Ovary (tissue), 9 donors: ENCODE data around the gene KDM2A. TPM values are rescaled to one million over a fixed set of nuclear protein-coding genes. Genes with fewer than 3 reads are reported as not detected.

Experiments used
- DNase-seq, 5 donors: peaks; one replicate each; pipeline ENCODE4 v3.0.0-alpha.2; 2019 to 2020
- H3K27ac ChIP-seq, 2 donors: fragments of 200-600 bp; one replicate each; pipeline versions ENCODE4 v1.5.1 to v1.8.0; 2019 to 2022
- H3K27me3 ChIP-seq: fragments of 200-600 bp; one replicate; pipeline ENCODE4 v1.8.0; 2022
- H3K36me3 ChIP-seq: fragments of 200-600 bp; sonication (generic); one replicate; pipeline ENCODE4 v1.5.1; 2019
- H3K4me1 ChIP-seq: one replicate; pipeline ENCODE4 v1.8.1; 2013; ENCODE audit warnings: mild to moderate bottlenecking, moderate library complexity; ENCODE audit not compliant: insufficient read depth
- H3K4me3 ChIP-seq: fragments of 200-600 bp; sonication (generic); one replicate; pipeline ENCODE4 v1.5.1; 2017
- H3K9me3 ChIP-seq, 2 donors: fragments of 200-600 bp in 1 of 2; sonication (generic) in 1 of 2; one replicate each; pipeline versions ENCODE4 v1.5.1 to v1.8.1; 2013 to 2019; ENCODE audit warnings: mild to moderate bottlenecking in 1 of 2, moderate library complexity in 1 of 2
- EP300 ChIP-seq: sonication (generic); formaldehyde crosslinking; IDR thresholded peaks from one replicate; pipeline ENCODE4 v1.6.1; 2017; ENCODE audit warnings: antibody characterized with exemption
- POLR2A ChIP-seq: fragments of 450-650 bp; IDR thresholded peaks from one replicate; pipeline ENCODE4 v1.6.1; 2017; ENCODE audit warnings: antibody characterized with exemption, mild to moderate bottlenecking, moderate library complexity
- WGBS, 3 donors: extraction: QIAGEN DNeasy Blood & Tissue Kit in 1 of 3; methylation state at CpG; one replicate each; pipeline versions ENCODE4 v1.1.5 to v1.1.7; 2013 to 2017; 5-methylcytosine and 5-hydroxymethylcytosine counted together
- intact Hi-C, 4 donors: fragments of 100-400 bp; cut with DNase I; formaldehyde crosslinking; loops; one replicate each; pipeline versions ENCODE4 v1.11.0 to v1.15.1; 2022 to 2023
- polyA plus RNA-seq, 2 donors: library from polyadenylated mRNA; stranded (reverse); fragments of 200-250 nt in 1 of 2; fragments of 350-450 nt in 1 of 2; fragmentation: Illumina TruSeq in 1 of 2; extraction: RNeasy Lipid Tissue Mini Kit (QIAGEN cat#74804) in 1 of 2; gene quantifications; one replicate each; pipeline ENCODE4 v1.2.3, GENCODE V29; 2013 to 2014
- total RNA-seq, 7 donors: library from RNA; depleted of rRNA in 2 of 7; stranded (reverse); fragments of >200 nt in 2 of 7; fragmentation: NEBNext Ultra II Directional in 3 of 7; extraction: Animal tissue kit (Norgen Biotek cat#: 25700) in 3 of 7; gene quantifications; one replicate each; pipeline versions ENCODE4 v1.1.0 to v1.2.4, GENCODE V29; 2016 to 2023
- TF ChIP-seq, protein P1 (sequence below), 3 donors: fragments of 450-650 bp in 2 of 3; fragments of 200-600 bp in 1 of 3; IDR thresholded peaks; one replicate each; pipeline versions ENCODE4 v1.5.1 to v1.8.0; 2016 to 2022; ENCODE audit warnings: antibody characterized with exemption in 3 of 3, mild to moderate bottlenecking in 1 of 3
- donor health status: DM: no; HTN: no; CAD: no; lungs with moderate emphysema.
- donor health status: DM: no; HTN: no; CAD: no.
- donor health status: Bipolar disorder and iron deficiency.
- donor health status: DM: yes; HTN: yes; CAD: no.
- donor health status: DM: no; HTN: no; CAD: no.
- donor health status: DM: yes; HTN: yes; CAD: no.

KDM2A gene
- total and polyA plus RNA-seq, 9 donors: 33.5 to 76.9 (median 53.0) TPM

DNA sequence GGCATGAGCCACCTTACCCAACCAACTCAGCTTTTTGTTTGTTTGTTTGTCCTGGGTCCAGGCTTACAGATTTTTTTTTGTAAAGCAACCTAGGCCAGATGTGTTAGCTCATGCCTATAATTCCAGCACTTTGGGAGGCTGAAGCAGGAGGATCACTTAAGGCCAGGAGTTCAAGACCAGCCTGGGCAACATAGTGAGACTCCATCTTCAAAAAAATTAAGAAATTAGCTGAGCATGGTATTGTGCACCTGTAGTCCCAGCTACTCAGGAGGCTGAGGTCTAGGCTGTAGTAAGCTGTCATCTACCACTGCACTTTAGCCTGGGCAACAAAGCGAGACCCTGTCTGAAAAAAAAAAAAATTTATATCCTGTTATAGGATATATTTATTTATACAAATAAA is 118.5 kb downstream of the KDM2A start:
- WGBS, 3 donors: 91 to 100% (median 98%) methylated on average over 1 of the region's 1 CpG

DNA sequence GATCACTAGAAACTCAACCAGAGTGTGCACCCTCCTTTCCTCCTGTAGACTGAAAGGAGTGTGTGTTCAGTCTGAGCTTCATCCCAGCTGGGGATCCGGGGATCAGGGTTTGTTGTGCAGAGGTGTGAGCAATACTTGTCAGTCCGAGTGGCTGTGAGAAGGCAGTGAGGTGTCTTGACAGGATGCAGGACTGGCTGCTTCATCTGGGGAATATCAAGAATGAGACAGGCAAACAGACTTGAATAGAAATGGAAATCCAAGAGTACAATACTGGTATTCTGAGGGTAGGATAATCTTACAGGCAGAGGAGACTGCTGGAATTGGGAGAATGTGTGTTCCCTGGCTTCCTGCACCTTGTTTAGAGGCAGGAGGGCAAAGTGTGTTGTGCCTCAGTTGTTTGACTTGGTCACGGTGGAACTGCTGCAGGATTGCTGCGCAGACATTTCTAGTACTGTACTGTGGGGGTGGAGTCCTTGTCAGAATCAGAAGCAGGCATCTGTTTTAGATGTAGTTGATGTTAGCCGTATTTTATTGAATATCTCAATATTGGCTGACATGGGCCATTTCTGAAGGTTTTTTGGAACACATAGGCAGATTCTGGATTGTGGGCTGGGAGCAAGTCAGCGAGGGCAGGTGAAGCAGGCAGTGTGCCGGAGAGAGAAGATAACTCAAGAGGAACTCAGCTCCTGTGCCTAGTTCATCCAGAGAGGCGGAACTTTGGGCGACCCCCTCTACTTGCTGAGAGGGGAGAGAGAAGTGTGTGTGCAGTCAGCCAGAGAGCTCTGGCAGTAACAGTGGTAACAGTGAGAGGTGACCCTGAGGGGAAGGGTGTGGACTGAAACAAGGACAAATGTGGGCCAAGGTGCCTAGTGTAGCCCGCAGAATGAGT is 120.1 kb downstream of the KDM2A start:
- Histone ChIP-seq H3K27me3 (no peaks in the 10 kb centered on the region), H3K27ac (peak overlapping the region in 1 of 2 donors; percentile 78), H3K4me1 (peaks cover 10% of the 10 kb centered on the region), H3K9me3 (no peaks in the 10 kb centered on the region), H3K4me3 (no peak overlapping the region), H3K36me3 (no peaks in the 10 kb centered on the region)
- no peak for DNase-seq
- WGBS, 3 donors: 7 to 10% (median 9%) methylated on average over 10 of the region's 10 CpGs
- TF ChIP-seq, protein P1, sequence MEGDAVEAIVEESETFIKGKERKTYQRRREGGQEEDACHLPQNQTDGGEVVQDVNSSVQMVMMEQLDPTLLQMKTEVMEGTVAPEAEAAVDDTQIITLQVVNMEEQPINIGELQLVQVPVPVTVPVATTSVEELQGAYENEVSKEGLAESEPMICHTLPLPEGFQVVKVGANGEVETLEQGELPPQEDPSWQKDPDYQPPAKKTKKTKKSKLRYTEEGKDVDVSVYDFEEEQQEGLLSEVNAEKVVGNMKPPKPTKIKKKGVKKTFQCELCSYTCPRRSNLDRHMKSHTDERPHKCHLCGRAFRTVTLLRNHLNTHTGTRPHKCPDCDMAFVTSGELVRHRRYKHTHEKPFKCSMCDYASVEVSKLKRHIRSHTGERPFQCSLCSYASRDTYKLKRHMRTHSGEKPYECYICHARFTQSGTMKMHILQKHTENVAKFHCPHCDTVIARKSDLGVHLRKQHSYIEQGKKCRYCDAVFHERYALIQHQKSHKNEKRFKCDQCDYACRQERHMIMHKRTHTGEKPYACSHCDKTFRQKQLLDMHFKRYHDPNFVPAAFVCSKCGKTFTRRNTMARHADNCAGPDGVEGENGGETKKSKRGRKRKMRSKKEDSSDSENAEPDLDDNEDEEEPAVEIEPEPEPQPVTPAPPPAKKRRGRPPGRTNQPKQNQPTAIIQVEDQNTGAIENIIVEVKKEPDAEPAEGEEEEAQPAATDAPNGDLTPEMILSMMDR (IDR thresholded peaks at IDR 0.05): no peak
- TF ChIP-seq EP300 (no peak), POLR2A (no peak)
- intact Hi-C loops: no loop called here

More for the DNA sequence above, 118.5 kb downstream of the KDM2A start:
- Histone ChIP-seq H3K4me1 (peaks cover 10% of the 10 kb centered on the region), H3K27ac (no peak overlapping the region), H3K36me3 (no peaks in the 10 kb centered on the region), H3K9me3 (no peaks in the 10 kb centered on the region), H3K4me3 (no peak overlapping the region), H3K27me3 (no peaks in the 10 kb centered on the region)
- intact Hi-C loops: no loop called here
- no peak for DNase-seq
- TF ChIP-seq POLR2A (no peak), EP300 (no peak)
- TF ChIP-seq, protein P1 (IDR thresholded peaks at IDR 0.05): no peak

DNA sequence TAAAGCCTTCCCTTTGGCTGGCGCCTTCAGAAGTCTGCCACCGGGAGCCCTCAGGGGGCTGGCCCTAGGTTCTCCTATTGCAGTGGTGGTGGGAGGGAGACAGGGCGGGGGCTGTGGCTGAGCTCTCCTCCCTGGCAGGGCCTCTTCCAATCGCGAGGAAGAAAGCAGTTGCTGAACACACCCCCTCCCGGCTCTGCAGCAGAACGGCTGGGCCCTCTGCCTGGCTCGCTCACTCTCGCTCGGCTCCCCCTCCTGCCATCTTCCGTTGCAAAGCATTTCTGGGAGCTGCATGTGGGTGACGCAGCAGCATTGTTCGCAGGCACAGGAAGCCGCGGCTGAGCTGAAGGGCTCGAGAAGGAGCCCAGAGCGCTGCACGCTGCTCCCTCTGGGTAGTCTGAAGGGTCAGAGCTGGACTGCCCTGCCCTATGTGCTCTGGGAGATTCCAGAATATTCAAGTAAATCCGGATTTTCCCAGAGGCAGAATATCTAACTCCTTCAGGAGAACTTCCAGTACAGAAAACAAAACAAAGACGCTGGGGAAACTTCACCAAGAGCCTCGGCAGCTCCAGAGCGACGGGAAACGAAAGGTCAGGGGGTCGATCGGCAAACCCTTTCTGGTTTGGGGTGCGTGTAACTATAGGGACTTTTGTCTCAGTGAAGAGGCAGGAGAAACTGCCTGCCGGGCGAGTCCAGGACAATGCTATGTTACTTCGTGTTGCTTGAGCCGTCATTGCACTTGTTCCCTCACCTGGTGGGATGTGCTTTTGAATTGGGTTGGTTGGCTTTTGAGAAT is 120.9 kb downstream of the KDM2A start:
- intact Hi-C loops: no loop called here
- H3K9me3 ChIP-seq: no peaks in the 10 kb centered on the region
- peak; percentile 94 to 96 (median 95) for DNase-seq
- H3K27me3 ChIP-seq: no peaks in the 10 kb centered on the region
- peaks cover 10% of the 10 kb centered on the region for H3K4me1 ChIP-seq
- TF ChIP-seq POLR2A (peak; percentile 87), EP300 (no peak)
- TF ChIP-seq, protein P1 (IDR thresholded peaks at IDR 0.05): peak in 2 of 3 donors; percentile 13 to 23
- peak overlapping the region; percentile 46 for H3K4me3 ChIP-seq
- H3K36me3 ChIP-seq: no peaks in the 10 kb centered on the region
- peak overlapping the region; percentile 52 to 78 for H3K27ac ChIP-seq
- WGBS, 3 donors: 0% methylated on average over 28 to 31 of the region's 31 CpGs

DNA sequence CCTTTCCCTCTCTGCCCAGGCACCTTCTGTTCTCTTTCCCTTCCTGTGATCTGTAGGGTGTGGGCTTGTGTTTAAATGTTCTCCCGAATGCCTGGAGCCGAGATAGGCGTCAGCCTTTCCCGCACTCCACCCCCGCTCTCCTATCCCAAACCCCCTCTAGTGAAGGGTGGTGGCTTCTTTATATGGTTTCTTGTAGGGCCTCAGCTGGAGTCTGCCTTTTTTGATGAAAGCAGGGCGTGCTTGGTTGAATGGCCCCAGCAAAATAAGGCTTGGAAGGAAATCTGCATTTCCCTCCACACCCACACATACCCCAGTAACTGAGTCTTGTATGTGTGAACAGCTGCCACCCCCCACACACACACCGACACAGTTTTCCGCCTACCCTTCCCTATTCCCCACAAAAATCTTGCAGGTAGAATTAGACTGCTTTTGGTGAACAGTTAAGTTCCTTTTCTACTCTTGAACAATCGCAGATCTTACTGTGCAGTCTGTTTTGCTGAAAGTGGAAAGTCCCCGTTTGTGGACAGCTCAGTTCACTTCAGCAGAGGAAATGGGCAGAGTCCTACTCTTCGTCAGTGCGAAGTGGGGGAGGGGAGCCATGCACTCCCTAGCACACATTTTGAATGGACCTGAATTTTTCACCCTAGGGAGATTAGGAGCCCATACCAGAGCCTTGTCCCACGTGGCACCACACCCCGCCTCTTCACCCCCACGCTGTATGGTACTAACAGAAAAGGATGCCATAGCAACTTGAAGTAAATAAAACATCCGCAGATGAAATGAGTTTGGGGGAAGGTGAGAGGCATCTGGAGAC is 121.7 kb downstream of the KDM2A start:
- Histone ChIP-seq H3K27ac (peak overlapping the region; percentile 52 to 78), H3K4me1 (peaks cover 10% of the 10 kb centered on the region), H3K9me3 (no peaks in the 10 kb centered on the region), H3K27me3 (no peaks in the 10 kb centered on the region), H3K4me3 (peak overlapping the region; percentile 46), H3K36me3 (no peaks in the 10 kb centered on the region)
- peak; percentile 42 to 70 (median 65) for DNase-seq
- intact Hi-C loops: no loop called here
- TF ChIP-seq EP300 (no peak), POLR2A (no peak)
- TF ChIP-seq, protein P1 (IDR thresholded peaks at IDR 0.05): no peak
- 1 to 2% (median 1%) methylated on average over 16 of the region's 16 CpGs for WGBS, 3 donors
